Ecto neural progenitor cell (in vitro differentiated cells): ENCODE data around the gene LY6G6D.

ENCODE experiments used
- DNase-seq: peaks from one replicate; pipeline ENCODE4 v3.0.0-alpha.2; 2018; ENCODE audit warnings: low spot score

LY6G6D gene, protein sequence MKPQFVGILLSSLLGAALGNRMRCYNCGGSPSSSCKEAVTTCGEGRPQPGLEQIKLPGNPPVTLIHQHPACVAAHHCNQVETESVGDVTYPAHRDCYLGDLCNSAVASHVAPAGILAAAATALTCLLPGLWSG

DNA sequence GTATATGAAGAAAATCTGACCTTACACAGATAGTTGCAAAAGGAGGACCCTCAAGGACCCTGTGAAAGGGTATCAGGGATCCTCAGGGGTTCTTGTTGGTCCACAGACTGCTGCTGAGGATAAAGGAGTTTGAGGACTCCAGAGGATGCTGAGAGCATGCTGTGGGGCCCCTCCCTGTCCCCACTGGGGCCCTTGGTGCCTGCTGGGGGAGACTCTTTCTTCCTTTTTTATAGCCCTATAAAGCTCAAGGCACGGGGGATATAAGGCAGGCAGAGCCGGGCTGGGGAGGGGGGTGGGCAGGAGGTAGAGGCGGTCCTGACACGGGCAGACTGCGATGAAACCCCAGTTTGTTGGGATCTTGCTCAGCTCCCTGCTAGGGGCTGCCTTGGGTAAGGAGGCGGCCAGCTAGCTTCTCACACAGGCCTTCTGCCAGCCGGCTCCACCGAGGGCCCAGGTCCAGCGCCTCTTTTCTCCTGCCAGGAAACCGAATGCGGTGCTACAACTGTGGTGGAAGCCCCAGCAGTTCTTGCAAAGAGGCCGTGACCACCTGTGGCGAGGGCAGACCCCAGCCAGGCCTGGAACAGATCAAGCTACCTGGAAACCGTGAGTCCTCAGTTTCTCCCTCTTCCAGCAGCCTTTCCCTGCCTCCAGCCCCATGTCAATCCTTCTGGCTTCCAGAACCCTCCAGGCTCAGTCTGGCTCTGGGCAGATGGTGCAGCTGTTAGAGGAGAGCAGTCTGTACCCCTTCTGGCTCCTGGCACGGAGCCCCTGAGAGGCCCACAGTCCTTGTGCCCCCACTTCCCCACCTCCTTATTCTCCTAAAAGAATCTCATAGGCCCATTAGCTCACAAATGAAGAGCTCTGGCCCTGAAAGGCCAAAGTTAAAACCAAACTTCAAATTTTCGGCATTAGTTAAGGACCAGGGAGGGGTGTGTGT lies at the start of gene LY6G6D:
LY6G6D (plus strand) TSS at position 327 of the 937 bp plus-strand sequence; CDS start at position 335, 8 bp downstream.
- DNase-seq: no peak

GRCh38 chr6:31665501-31666336 lies 49.4 kb upstream of the LY6G6D start, which contains the start of gene CSNK2B:
CSNK2B (plus strand) TSS chr6:31666080; CDS start chr6:31666832, 752 bp downstream.
- peak; percentile 98 for DNase-seq

DNA sequence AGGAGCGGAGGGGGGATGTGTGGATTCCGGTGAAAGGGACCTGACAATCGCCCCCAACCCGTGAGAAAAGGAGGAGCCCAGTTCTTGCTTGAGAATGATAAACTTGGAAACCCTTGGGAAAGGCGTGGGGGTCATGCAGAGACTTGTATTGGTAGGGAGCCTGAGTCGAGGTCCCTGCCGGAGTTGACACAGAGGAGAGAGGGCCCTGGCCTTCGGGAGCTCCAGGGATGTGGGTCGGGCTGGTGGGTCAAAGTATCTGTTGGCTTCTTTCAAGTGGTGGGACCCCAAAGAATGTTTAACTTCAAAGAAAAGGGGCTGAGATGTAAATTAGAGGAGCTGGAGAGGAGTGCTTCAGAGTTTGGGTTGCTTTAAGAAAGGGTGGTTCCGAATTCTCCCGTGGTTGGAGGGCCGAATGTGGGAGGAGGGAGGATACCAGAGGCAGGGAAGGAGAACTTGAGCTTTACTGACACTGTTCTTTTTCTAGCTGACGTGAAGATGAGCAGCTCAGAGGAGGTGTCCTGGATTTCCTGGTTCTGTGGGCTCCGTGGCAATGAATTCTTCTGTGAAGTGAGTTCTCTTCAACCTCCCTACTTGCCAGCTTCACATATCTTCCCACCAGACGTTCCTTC lies 48.7 kb upstream of the LY6G6D start:
- DNase-seq: no peak

DNA sequence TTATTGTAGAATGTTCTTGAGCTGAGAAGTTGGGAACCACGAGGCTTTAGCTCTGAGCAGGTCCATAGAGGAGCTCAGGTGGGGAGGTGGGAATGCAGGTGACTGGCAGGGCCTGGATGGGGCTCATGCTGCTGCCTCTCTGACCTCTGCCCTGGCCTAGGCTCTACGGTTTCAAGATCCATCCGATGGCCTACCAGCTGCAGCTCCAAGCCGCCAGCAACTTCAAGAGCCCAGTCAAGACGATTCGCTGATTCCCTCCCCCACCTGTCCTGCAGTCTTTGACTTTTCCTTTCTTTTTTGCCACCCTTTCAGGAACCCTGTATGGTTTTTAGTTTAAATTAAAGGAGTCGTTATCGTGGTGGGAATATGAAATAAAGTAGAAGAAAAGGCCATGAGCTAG lies 45.5 kb upstream of the LY6G6D start, which contains the start of gene LY6G5B:
LY6G5B (plus strand) TSS at position 301 of the 400 bp plus-strand sequence. CDS start 975 bp downstream, outside the sequence.
- no peak for DNase-seq

DNA sequence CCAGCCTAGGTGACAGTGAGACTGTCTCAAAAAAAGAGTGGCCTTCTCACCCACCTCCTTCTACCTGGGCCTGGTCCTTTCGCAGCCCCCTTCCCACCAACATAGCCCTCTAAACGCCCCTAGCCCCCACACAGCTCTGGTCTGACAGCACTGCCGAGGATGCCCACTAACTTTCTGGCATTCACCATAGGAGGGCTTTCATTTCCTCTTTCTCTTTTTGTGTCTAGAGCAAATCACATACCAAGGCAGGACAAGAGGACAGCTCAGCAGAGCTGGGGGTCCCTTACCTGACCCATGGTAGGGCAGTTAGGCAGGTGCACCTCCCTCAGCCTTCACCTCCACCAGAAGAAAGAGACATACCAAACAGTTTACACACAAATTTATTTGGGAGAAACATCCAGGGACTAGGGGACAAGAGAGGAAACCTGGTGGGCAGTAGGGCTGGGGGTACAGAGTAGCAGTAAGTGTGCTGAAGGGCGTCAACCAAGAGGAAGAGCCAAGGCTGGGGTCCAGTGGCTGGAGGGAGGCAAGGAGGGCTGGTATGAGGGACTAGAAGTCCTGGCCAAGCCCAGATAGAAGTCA lies 38.7 kb upstream of the LY6G6D start:
- DNase-seq: no peak

GRCh38 chr6:31676904-31677303 lies 38.2 kb upstream of the LY6G6D start:
- no peak for DNase-seq

DNA sequence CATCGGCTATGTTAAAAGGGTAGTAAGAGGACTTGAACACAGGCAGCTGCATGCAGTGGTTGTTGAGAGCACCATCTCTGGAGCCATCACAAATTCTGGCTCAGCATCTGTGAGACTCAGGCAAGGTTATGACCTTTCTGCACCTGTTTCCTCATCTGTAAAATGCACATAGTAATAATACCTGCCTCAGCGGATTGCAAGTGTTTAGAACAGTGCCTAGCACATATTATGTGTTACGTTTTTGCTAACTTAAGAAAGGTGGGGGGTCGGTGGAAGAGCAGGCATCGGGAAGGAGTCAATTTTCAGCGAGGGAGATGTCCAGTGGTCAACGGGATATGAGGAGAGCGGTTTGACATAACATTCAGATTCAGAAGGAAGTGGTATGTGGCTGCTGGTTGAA lies 37.2 kb upstream of the LY6G6D start:
- no peak for DNase-seq

DNA sequence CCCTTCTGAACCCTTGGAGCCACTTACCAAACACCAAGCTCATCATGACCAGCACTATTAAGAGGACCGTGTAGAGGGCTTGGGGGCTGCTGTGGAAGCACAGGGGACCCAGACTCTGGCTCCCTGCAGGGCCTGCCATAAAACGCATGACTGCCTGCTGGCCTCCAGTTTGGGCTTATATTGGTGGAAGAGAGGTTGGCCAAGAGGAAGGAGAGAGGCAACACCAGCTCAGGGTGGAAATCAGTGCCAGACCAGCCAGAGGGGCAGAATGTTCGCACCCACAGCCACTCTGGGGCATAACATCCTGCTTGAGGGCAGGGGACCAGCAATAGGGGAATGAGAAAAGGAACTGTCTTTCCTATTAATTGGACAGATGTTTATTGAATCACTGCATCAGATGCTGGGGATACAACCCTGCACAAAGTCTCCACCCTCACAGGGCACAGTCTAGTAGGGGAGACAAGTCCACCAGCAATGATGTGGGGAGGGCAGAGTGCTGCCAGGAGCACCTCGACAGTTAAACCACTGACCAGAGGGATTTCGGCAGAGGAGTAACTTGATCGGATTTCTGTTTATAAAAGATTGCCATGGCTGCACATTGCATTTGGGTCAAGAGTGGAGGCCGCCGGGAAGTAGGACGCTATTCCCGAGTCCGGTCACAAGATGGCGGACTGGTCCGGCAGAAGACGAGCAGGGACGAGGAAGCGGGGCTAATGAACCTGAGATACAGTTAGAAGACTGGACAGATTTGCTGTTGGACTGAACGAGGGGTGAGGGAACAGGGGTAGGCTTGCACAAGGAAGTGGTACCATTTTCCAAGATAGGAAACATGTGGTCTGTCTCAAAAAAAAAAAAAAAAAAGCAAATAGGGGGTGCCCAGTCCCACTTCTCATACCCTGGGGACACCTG lies 34.7 kb upstream of the LY6G6D start, which contains the start of gene LY6G5C:
LY6G5C (minus strand) TSS at position 842 of the 909 bp plus-strand sequence; CDS start at position 148, 694 bp downstream.
- DNase-seq: peak; percentile 83

DNA sequence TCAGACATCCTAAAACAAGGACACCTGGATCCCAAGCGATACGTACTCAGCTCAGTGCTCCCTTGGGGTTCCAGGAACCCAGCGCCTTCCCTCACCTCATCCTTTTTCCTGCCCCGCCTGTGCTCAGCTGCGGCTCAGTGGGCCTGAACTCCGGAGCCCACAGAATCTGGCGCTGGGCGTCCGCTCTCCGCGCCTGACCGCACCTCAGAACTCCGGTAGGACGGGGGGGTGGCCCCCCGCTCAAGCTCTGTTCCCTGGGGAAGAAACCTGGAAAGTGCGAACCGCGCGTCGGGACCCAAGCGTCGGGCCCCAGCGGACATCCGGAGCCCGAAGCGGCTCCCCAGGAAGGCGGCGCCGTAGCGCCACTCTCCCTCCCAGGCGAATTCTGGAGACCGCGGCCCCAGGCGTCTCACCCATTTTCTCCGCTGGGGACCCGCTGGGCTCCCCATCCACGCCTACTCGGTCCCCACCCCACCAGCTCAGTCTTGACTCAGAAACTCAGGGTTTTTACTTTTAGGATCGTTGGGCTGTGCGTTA lies 33.9 kb upstream of the LY6G6D start:
- DNase-seq: peak; percentile 61

GRCh38 chr6:31683591-31683990 lies 31.6 kb upstream of the LY6G6D start:
- DNase-seq: no peak

GRCh38 chr6:31686483-31686882 lies 28.7 kb upstream of the LY6G6D start:
- no peak for DNase-seq

DNA sequence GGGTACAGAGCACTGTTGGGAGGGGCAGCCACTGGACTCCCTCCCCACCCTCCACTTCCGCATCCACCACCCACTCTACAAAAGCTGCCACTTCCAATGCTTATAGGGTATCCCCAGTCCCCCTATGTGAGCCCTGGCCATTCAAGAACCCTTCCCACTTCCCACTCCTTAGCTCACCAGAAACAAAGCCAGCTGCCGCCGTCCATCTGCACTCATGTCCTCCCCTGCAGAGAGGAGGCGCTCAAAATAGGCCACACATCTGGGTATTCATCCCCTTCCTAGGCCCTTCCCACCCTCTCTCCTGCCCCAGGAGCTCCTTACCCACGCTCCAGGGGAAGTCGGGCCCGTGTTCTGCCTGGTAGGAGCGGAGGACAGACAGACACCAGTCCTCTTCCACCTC lies 27.8 kb upstream of the LY6G6D start:
- no peak for DNase-seq

- DNase-seq: no peak
These were observed 27.1 kb upstream of the LY6G6D start for GRCh38 chr6:31687860-31688693.

DNA sequence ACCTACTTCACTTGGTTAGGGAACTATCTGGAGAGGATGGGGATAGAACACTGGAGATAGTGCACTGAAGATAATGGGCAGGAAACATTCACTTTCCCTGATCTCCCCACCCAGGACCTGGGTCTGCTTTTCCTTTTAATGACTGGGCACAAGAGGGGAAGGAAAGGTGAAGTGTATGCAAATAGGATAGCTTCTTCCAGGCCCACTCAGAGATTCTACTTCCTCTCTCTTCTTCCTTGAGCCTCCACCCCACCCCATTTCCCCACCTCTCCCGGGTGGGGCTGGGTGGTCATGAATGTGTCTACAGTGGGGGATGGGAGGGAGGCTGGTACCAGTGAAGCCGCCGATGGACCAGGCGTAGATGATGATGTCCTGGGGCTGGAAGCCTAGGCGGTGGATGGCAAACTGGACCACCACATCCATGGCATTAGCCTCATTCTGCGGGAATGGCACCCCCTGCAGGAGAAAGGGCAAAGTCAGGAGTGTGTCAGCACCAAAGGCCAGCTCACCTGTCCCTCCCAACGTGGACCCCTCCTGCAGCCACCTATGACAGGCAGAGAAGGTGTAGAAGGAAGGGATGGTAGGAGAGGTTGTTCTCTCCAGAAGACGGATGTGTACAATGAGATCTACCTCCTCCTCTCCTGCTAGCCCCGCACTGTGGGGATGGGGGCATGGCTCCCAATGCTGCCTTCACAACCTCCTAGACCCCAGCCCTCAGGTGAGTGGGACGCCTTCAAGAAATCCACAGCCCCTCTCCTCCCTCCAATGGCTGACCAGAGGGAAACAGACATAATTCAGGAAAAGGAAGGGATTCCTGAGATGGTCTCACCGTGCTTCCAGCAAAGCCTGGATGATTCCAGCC lies 25.7 kb upstream of the LY6G6D start:
- DNase-seq: no peak

- DNase-seq: no peak
These were observed 24.7 kb upstream of the LY6G6D start for GRCh38 chr6:31690231-31691077.

GRCh38 chr6:31691078-31691463 lies 24.1 kb upstream of the LY6G6D start:
- no peak for DNase-seq

DNA sequence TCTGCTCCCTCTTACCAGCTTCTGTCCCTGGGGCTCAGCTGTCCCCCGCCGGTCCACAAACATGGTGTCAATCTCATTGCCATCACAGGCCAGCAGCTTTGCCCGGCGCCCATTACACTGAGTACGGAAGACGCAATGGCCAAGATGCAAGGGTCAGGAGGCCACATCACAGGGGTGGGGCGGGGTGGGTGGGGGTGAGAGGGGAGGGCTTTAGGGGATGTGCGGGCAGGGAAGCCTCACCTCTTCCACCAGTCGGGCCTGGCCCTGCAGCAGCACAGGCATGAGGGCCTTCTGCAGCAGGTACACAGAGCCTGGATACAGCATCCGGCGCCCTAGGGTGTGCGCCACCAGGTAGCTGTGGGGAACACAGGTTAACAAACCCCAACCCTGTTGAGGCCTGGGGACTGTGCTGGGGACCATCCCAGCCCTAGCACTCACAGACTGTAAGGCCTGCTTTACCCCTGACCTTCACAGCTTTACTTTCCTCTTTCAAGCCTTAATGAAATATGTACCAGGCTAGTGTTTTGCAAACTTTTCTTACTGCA lies 23.5 kb upstream of the LY6G6D start:
- no peak for DNase-seq
